ENCODE measurements around the gene SLC37A1. TPM values are rescaled to one million over a fixed set of nuclear protein-coding genes. Genes with fewer than 3 reads are reported as not detected.

SLC37A1 gene
- total RNA-seq, 2 experiments from 2014 or later, result 12.8 to 14.9 TPM

- H3K9me3 Mint-ChIP-seq, result no peaks in the 10 kb centered on the region
- no peak overlapping the region for H3K27ac Mint-ChIP-seq
- intact Hi-C loops (cut with micrococcal nuclease), result no loop called here
- H3K36me3 Mint-ChIP-seq (ENCODE audit: low read depth), result no peaks in the 10 kb centered on the region
- H3K27me3 Mint-ChIP-seq, result no peaks in the 10 kb centered on the region
- no peak overlapping the region for H3K4me3 Mint-ChIP-seq
- POLR2A ChIA-PET, result interaction anchor here (0.8 kb wide), 1 partner anchor 14 kb away, joined by 3 read pairs; the partner anchor contains the start of gene SLC37A1
- TF ChIP-seq CTCF (IDR thresholded peaks at IDR 0.05), result no peak
- DNase-seq, result no peak
- CTCF ChIA-PET, result no interaction called here
- peaks cover 22% of the 10 kb centered on the region for H3K4me1 Mint-ChIP-seq (ENCODE audit: low read depth)
- ATAC-seq, result no peak
These were observed 13.4 kb upstream of the SLC37A1 start for GRCh38 chr21:42500225-42500624.

GRCh38 chr21:42500736-42501135, 12.9 kb upstream of the SLC37A1 start:
- peaks cover 18% of the 10 kb centered on the region for H3K4me1 Mint-ChIP-seq (ENCODE audit: low read depth)
- intact Hi-C loops (cut with micrococcal nuclease), result no loop called here
- no peaks in the 10 kb centered on the region for H3K36me3 Mint-ChIP-seq (ENCODE audit: low read depth)
- H3K27me3 Mint-ChIP-seq, result no peaks in the 10 kb centered on the region
- TF ChIP-seq CTCF (IDR thresholded peaks at IDR 0.05), result no peak
- ChIA-PET CTCF (no interaction called here), POLR2A (interaction anchor here (0.8 kb wide), 1 partner anchor 13 kb away, joined by 3 read pairs; the partner anchor contains the start of gene SLC37A1)
- no peak overlapping the region for H3K4me3 Mint-ChIP-seq
- no peak for DNase-seq
- ATAC-seq, result no peak
- H3K9me3 Mint-ChIP-seq, result no peaks in the 10 kb centered on the region
- no peak overlapping the region for H3K27ac Mint-ChIP-seq

GRCh38 chr21:42503711-42504110, 9.9 kb upstream of the SLC37A1 start:
- ChIA-PET POLR2A (interaction anchor here (1.2 kb wide), 1 partner anchor 24 kb away, joined by 5 read pairs; no protein-coding TSS in a partner anchor), CTCF (interaction anchor here (1.2 kb wide), 1 partner anchor 12 kb away, joined by 3 read pairs; no protein-coding TSS in a partner anchor)
- TF ChIP-seq CTCF (IDR thresholded peaks at IDR 0.05), result no peak
- Mint-ChIP-seq H3K4me3 (no peak overlapping the region), H3K27ac (peak overlapping the region; percentile 67), H3K4me1 (ENCODE audit: low read depth) (peaks cover 10% of the 10 kb centered on the region), H3K9me3 (no peaks in the 10 kb centered on the region), H3K27me3 (peaks cover 1% of the 10 kb centered on the region), H3K36me3 (ENCODE audit: low read depth) (no peaks in the 10 kb centered on the region)
- ATAC-seq, result peak; percentile 70
- DNase-seq, result peak; percentile 57
- intact Hi-C loops (cut with micrococcal nuclease), result no loop called here

- intact Hi-C loops (cut with micrococcal nuclease), result no loop called here
- Mint-ChIP-seq H3K9me3 (no peaks in the 10 kb centered on the region), H3K27ac (no peak overlapping the region), H3K27me3 (peaks cover 1% of the 10 kb centered on the region), H3K4me1 (ENCODE audit: low read depth) (peaks cover 10% of the 10 kb centered on the region), H3K4me3 (no peak overlapping the region), H3K36me3 (ENCODE audit: low read depth) (no peaks in the 10 kb centered on the region)
- ChIA-PET POLR2A (no interaction called here), CTCF (interaction anchor here (1.0 to 1.3 kb wide), 2 partner anchors 10 to 12 kb away, joined by 3 to 4 read pairs; no protein-coding TSS in a partner anchor)
- ATAC-seq (no peak), DNase-seq (no peak)
- TF ChIP-seq CTCF (IDR thresholded peaks at IDR 0.05), result no peak
These were observed 8.4 kb upstream of the SLC37A1 start for GRCh38 chr21:42505090-42505726.

- Mint-ChIP-seq H3K4me3 (no peak overlapping the region), H3K36me3 (ENCODE audit: low read depth) (no peaks in the 10 kb centered on the region), H3K27me3 (peaks cover 1% of the 10 kb centered on the region), H3K9me3 (no peaks in the 10 kb centered on the region), H3K4me1 (ENCODE audit: low read depth) (peaks cover 10% of the 10 kb centered on the region), H3K27ac (no peak overlapping the region)
- ChIA-PET POLR2A (no interaction called here), CTCF (no interaction called here)
- no peak for DNase-seq
- TF ChIP-seq CTCF (IDR thresholded peaks at IDR 0.05), result no peak
- intact Hi-C loops (cut with micrococcal nuclease), result no loop called here
- ATAC-seq, result no peak
These were observed 6.2 kb upstream of the SLC37A1 start for GRCh38 chr21:42507418-42507817.
